HCT116 (cell line): ENCODE results near the gene SDCCAG8. TPM values are rescaled to one million over a fixed set of nuclear protein-coding genes. Genes with fewer than 3 reads are reported as not detected.

Experiments used
- ATAC-seq: fragments of 200-7000 bp; cut with Tn5 transposase; 2 replicates; pipeline ENCODE4 v1.9.1; 2020; ENCODE audit warnings: mild to moderate bottlenecking, moderate library complexity
- BruUV-seq: library from RNA; stranded (reverse); fragments of 400-500 nt; replicated peaks from 2 replicates; lab custom pipeline; 2021; lab: Mats Ljungman, UMichigan
- CTCF ChIA-PET: fragments of 300-600 bp; sonication (Branson Sonifier 250); formaldehyde crosslinking; loops from one replicate; lab custom pipeline; 2021; ENCODE audit warnings: antibody characterized with exemption; lab: Charles Lee
- POLR2A ChIA-PET: fragments of 300-600, 350-600 bp; sonication (Branson Sonifier 250); formaldehyde crosslinking; loops from one replicate; lab custom pipeline; 2021; ENCODE audit warnings: antibody characterized with exemption; lab: Charles Lee
- RAD21 ChIA-PET, 2 experiments: fragments of 300-600 bp; sonication (Branson Sonifier 250); formaldehyde crosslinking; loops; one replicate each; lab custom pipeline; 2023; ENCODE audit warnings: low total read pairs in 2 of 2; ENCODE audit not compliant: uncharacterized antibody in 2 of 2, unreplicated experiment in 2 of 2, low non-redundant PET in 1 of 2; lab: Charles Lee
- DNase-seq: peaks from one replicate; pipeline ENCODE4 v3.0.0-alpha.2; 2010; ENCODE audit warnings: low read depth, low spot score
- H2AFZ ChIP-seq: fragments of 200-600 bp; shearing (Covaris generic), sonication (generic); 2 replicates; pipeline ENCODE4 v1.6.1; 2017; ENCODE audit warnings: low read depth, mixed run types, mixed read lengths, antibody characterized with exemption, low read length; ENCODE audit not compliant: poor library complexity, severe bottlenecking
- H3K27ac ChIP-seq: 2 replicates; pipeline ENCODE4 v1.5.1; 2012; ENCODE audit warnings: low read depth, low read length
- H3K27me3 ChIP-seq: fragments of 200-600 bp; sonication (generic); 2 replicates; pipeline ENCODE4 v1.6.1; 2016; ENCODE audit warnings: mixed run types, low read length, mixed read lengths; ENCODE audit not compliant: insufficient read depth
- H3K36me3 ChIP-seq, 2 experiments: fragments of 200-500 bp in 1 of 2; fragments of 200-600 bp in 1 of 2; sonication (Bioruptor generic) in 1 of 2; sonication (generic) in 1 of 2; 2 replicates each; pipeline versions ENCODE4 v1.5.1 to v1.6.1; 2014 to 2016; ENCODE audit warnings: low read length in 2 of 2, inconsistent platforms in 1 of 2, mixed read lengths in 1 of 2, mixed run types in 1 of 2; ENCODE audit not compliant: insufficient read depth in 2 of 2, control insufficient read depth in 1 of 2
- H3K4me1 ChIP-seq, 2 experiments: fragments of 200-600 bp in 1 of 2; sonication (generic) in 1 of 2; 2 replicates each; pipeline versions ENCODE4 v1.5.1 to v1.6.1; 2012 to 2017; ENCODE audit warnings: low read length in 2 of 2, inconsistent platforms in 1 of 2, mild to moderate bottlenecking in 1 of 2, mixed read lengths in 1 of 2, mixed run types in 1 of 2, moderate library complexity in 1 of 2; ENCODE audit not compliant: insufficient read depth in 2 of 2, control insufficient read depth in 1 of 2
- H3K4me2 ChIP-seq: fragments of 200-600 bp; sonication (generic); 2 replicates; pipeline ENCODE4 v1.6.1; 2017; ENCODE audit warnings: mixed run types, low read length, mixed read lengths
- H3K4me3 ChIP-seq, 2 experiments: fragments of 200-600 bp in 1 of 2; sonication (generic) in 1 of 2; replicated peaks in 1 of 2; 2 replicates each; pipeline ENCODE4 v1.5.1; 2011 to 2016; ENCODE audit warnings: low read length in 2 of 2, control low read depth in 1 of 2, low read depth in 1 of 2, mild to moderate bottlenecking in 1 of 2, mixed read lengths in 1 of 2, mixed run types in 1 of 2
- H3K79me2 ChIP-seq: fragments of 200-600 bp; sonication (generic); 2 replicates; pipeline ENCODE4 v1.6.1; 2017; ENCODE audit warnings: mild to moderate bottlenecking, mixed run types, low read length, moderate library complexity, mixed read lengths; ENCODE audit not compliant: insufficient read depth
- H3K9ac ChIP-seq: fragments of 200-600 bp; sonication (generic); 2 replicates; pipeline ENCODE4 v1.6.1; 2016; ENCODE audit warnings: low read length, mixed read lengths
- H3K9me2 ChIP-seq: fragments of 200-600 bp; sonication (generic), shearing (Covaris generic); 2 replicates; pipeline ENCODE4 v1.6.1; 2017; ENCODE audit warnings: mixed run types, mild to moderate bottlenecking, moderate library complexity; ENCODE audit not compliant: insufficient read depth
- H3K9me3 ChIP-seq, 2 experiments: fragments of 200-500 bp in 1 of 2; fragments of 200-600 bp in 1 of 2; sonication (Bioruptor generic) in 1 of 2; sonication (generic) in 1 of 2; 2 replicates each; pipeline ENCODE4 v1.6.1; 2014 to 2017; ENCODE audit warnings: low read length in 2 of 2, mixed read lengths in 2 of 2, inconsistent platforms in 1 of 2, low read depth in 1 of 2, mild to moderate bottlenecking in 1 of 2, mixed run types in 1 of 2, moderate library complexity in 1 of 2; ENCODE audit not compliant: control insufficient read depth in 1 of 2, insufficient read depth in 1 of 2
- H4K20me1 ChIP-seq: fragments of 200-600 bp; sonication (generic), shearing (Covaris generic); 2 replicates; pipeline ENCODE4 v1.6.1; 2017; ENCODE audit warnings: mixed run types, mild to moderate bottlenecking, moderate library complexity; ENCODE audit not compliant: insufficient read depth
- CEBPB ChIP-seq: IDR thresholded peaks from 2 replicates; pipeline ENCODE4 v1.6.1; 2012; ENCODE audit warnings: low read depth
- ELF1 ChIP-seq: IDR thresholded peaks from 2 replicates; pipeline ENCODE4 v1.6.1; 2012; ENCODE audit warnings: low read depth, borderline replicate concordance
- EZH2 ChIP-seq: fragments of 200-600 bp; sonication (generic); IDR thresholded peaks from 2 replicates; pipeline ENCODE4 v1.6.1; 2017; ENCODE audit warnings: antibody characterized with exemption, mixed run types
- POLR2A ChIP-seq: IDR thresholded peaks from 2 replicates; pipeline ENCODE4 v1.7.0; 2011; ENCODE audit warnings: borderline replicate concordance; ENCODE audit not compliant: insufficient read depth, insufficient read length; ENCODE audit errors: extremely low read depth
- POLR2AphosphoS5 ChIP-seq: IDR thresholded peaks from 2 replicates; pipeline ENCODE4 v1.6.1; 2011; ENCODE audit warnings: mild to moderate bottlenecking, low read depth, low read length, moderate library complexity
- SRF ChIP-seq: IDR thresholded peaks from 2 replicates; pipeline ENCODE4 v1.6.1; 2012; ENCODE audit warnings: low read depth
- TCF7L2 ChIP-seq: IDR thresholded peaks from 2 replicates; pipeline ENCODE4 v1.7.0; 2011; ENCODE audit warnings: borderline replicate concordance, inconsistent platforms; ENCODE audit not compliant: insufficient read depth, insufficient read length; ENCODE audit errors: extremely low read depth
- ZFX ChIP-seq: fragments of 450-650 bp; IDR thresholded peaks from 2 replicates; pipeline ENCODE4 v1.6.1; 2017
- intact Hi-C: fragments of 100-400 bp; cut with micrococcal nuclease; formaldehyde crosslinking; loops from 2 replicates; pipeline ENCODE4 v1.10.0; 2022
- total RNA-seq: library from RNA; stranded (reverse); gene quantifications from one replicate; pipeline ENCODE4 v1.2.1, GENCODE V29; 2021; ENCODE audit not compliant: unreplicated experiment
- TF ChIP-seq, protein P1 (sequence below): IDR thresholded peaks from 2 replicates; pipeline ENCODE4 v1.6.1; 2012
- TF ChIP-seq, protein P2 (sequence below): IDR thresholded peaks from 2 replicates; pipeline ENCODE4 v1.6.1; 2012; ENCODE audit warnings: low read depth

Gene SDCCAG8
- total RNA-seq, 1 experiment from 2014 or later, result 38.2 TPM

DNA sequence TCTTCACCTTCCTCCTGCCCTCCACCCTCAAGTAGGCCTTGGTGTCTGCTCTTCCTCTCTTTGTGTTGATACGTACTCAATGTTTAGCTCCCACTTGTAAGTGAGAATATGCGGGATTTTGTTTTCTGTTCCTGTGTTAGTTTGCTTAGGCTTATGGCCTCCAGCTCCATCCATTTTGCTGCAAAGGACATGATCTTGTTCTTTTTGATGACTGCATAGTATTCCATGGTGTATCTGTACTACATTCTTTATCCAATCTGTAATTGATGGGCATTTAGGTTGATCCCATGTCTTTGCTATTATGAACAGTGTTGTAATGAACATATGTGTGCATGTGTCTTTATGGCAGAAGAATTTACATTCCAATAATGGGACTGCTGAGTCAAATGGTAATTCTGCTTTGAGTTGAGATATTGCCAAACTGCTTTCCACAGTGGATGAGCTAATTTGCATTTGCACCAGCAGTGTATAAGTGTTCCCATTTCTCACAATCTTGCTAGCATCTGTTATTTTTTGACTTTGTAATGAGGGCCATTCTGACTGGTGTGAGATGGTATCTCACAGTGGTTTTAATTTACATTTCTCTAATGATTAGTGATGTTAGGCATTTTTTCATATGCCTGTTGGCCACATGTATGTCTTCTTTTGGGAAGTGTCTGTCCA, 272.7 kb downstream of the SDCCAG8 start:
- CTCF ChIA-PET, result no interaction called here
- RAD21 ChIA-PET, result no interaction called here
- POLR2A ChIA-PET, result no interaction called here

DNA sequence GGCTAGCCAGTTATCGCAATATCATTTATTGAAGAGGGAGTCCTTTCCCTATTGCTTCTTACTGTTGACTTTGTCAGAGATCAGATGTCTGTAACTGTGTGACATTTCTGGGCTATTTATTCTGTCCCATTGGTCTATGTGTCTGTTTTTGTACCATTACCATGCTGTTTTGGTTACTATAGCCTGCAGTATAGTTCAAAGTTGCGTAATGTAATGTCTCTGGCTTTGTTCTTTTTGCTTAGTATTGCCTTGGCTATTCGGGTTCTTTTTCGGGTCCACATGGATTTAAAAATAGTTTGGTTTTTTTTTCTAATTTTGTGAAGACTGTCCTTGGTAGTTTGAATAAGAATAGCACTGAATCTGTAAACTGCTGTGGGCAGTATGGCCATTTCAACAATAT, 273.7 kb downstream of the SDCCAG8 start:
- POLR2A ChIA-PET, result no interaction called here
- no TSS peak for BruUV-seq
- ATAC-seq (no peak), DNase-seq (no peak)
- no peaks in the 10 kb centered on the region for H3K9me3 ChIP-seq
- no peaks in the 10 kb centered on the region for H4K20me1 ChIP-seq
- no peak overlapping the region for H2AFZ ChIP-seq
- RAD21 ChIA-PET, result no interaction called here
- CTCF ChIA-PET, result no interaction called here
- no peaks in the 10 kb centered on the region for H3K36me3 ChIP-seq
- TF ChIP-seq ELF1, result no peak
- TF ChIP-seq EZH2, result no peak
- TF ChIP-seq ZFX, result no peak
- TF ChIP-seq, protein P1, sequence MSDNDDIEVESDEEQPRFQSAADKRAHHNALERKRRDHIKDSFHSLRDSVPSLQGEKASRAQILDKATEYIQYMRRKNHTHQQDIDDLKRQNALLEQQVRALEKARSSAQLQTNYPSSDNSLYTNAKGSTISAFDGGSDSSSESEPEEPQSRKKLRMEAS, result no peak
- TF ChIP-seq, protein P2, sequence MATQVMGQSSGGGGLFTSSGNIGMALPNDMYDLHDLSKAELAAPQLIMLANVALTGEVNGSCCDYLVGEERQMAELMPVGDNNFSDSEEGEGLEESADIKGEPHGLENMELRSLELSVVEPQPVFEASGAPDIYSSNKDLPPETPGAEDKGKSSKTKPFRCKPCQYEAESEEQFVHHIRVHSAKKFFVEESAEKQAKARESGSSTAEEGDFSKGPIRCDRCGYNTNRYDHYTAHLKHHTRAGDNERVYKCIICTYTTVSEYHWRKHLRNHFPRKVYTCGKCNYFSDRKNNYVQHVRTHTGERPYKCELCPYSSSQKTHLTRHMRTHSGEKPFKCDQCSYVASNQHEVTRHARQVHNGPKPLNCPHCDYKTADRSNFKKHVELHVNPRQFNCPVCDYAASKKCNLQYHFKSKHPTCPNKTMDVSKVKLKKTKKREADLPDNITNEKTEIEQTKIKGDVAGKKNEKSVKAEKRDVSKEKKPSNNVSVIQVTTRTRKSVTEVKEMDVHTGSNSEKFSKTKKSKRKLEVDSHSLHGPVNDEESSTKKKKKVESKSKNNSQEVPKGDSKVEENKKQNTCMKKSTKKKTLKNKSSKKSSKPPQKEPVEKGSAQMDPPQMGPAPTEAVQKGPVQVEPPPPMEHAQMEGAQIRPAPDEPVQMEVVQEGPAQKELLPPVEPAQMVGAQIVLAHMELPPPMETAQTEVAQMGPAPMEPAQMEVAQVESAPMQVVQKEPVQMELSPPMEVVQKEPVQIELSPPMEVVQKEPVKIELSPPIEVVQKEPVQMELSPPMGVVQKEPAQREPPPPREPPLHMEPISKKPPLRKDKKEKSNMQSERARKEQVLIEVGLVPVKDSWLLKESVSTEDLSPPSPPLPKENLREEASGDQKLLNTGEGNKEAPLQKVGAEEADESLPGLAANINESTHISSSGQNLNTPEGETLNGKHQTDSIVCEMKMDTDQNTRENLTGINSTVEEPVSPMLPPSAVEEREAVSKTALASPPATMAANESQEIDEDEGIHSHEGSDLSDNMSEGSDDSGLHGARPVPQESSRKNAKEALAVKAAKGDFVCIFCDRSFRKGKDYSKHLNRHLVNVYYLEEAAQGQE, result no peak
- no peak for TF ChIP-seq SRF
- TF ChIP-seq POLR2A, result no peak
- no peak for TF ChIP-seq CEBPB
- no peak for TF ChIP-seq TCF7L2
- H3K9ac ChIP-seq, result no peak overlapping the region
- H3K4me3 ChIP-seq, result no peak overlapping the region
- H3K9me2 ChIP-seq, result no peaks in the 10 kb centered on the region
- peaks cover 0 to 11% of the 10 kb centered on the region in 2 experiments; a peak in 3 of 4 replicates for H3K4me1 ChIP-seq
- H3K27me3 ChIP-seq, result no peaks in the 10 kb centered on the region
- no peaks in the 10 kb centered on the region for H3K79me2 ChIP-seq
- intact Hi-C loops, result no loop called here
- no peak overlapping the region for H3K4me2 ChIP-seq
- H3K27ac ChIP-seq, result no peak overlapping the region

More for the DNA sequence above, 272.7 kb downstream of the SDCCAG8 start:
- Histone ChIP-seq H3K9me2 (no peaks in the 10 kb centered on the region), H3K4me1 (peaks cover 0 to 11% of the 10 kb centered on the region in 2 experiments; a peak in 3 of 4 replicates), H3K79me2 (no peaks in the 10 kb centered on the region), H3K9me3 (no peaks in the 10 kb centered on the region), H3K36me3 (no peaks in the 10 kb centered on the region), H3K4me3 (no peak overlapping the region), H4K20me1 (no peaks in the 10 kb centered on the region), H3K9ac (no peak overlapping the region), H3K4me2 (no peak overlapping the region), H3K27ac (no peak overlapping the region), H2AFZ (no peak overlapping the region), H3K27me3 (no peaks in the 10 kb centered on the region)
- BruUV-seq, result no TSS peak
- no peak for TF ChIP-seq POLR2AphosphoS5
- TF ChIP-seq SRF, result no peak
- TF ChIP-seq TCF7L2, result no peak
- no peak for TF ChIP-seq POLR2A
- no peak for ATAC-seq
- intact Hi-C loops, result no loop called here
- DNase-seq, result no peak
